Measurements from ENCODE around the gene LRWD1. TPM values are rescaled to one million over a fixed set of nuclear protein-coding genes. Genes with fewer than 3 reads are reported as not detected.
"Not testable (repeated sequence)": the region's sequence is repeated elsewhere in the genome, so short reads cannot be mapped to it uniquely, and the experiment has no call there.

Gene LRWD1
- total RNA-seq, 1 donor from 2014 or later: 12.9 TPM

DNA sequence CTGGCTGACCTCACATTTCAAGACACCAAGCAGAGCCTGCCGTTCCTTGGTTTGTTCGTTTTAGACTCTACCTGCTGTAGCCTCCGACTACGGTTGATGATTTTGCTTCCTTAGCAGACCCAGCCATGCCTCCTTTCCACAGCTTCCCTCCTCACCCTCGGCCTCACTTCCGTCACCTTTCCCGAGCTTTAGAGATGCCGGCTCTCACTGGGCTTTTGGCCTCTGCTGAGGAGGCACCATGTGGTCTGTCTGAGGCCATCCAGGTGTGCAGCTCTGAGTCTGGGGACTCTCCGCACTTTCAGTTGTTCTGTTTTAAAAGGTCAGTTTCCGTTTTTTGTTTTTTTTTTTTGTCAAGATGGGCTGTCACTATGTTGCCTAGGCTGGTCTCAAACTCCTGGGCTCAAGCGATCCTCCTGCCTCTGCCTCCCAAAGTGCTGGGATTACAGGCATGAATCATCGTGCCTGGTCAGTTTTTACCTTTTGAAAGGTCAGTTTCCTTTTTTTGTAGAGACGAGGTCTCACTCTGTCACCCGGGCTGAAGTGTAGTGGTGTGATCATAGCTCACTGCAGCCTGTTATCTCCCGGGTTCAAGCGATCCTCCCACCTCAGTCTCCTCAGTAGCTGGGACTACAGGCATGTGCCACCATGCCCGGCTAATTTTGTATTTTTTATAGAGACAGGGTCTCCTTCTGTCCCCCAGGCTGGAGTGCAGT, 19.7 kb upstream of the LRWD1 start:
- no peak for DNase-seq

DNA sequence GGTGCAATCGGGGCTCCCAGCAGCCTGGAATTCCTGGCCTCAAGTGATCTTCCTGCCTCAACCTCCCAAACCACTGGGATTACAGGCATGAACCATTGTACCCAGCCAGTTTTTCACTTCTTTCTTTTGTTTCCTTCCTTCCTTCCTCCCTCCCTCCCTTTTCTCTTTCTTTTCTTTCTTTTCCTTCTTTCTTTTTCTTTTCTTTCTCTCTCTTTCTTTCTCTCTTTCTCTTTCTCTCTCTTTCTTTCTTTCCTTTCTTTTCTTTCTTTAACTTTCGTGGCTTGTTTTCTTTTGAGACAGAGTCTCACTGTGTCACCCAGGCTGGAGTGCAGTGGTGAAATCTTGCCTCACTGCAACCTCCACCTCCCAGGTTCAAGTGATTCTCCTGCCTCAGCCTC, 19.1 kb upstream of the LRWD1 start:
- DNase-seq: no peak

DNA sequence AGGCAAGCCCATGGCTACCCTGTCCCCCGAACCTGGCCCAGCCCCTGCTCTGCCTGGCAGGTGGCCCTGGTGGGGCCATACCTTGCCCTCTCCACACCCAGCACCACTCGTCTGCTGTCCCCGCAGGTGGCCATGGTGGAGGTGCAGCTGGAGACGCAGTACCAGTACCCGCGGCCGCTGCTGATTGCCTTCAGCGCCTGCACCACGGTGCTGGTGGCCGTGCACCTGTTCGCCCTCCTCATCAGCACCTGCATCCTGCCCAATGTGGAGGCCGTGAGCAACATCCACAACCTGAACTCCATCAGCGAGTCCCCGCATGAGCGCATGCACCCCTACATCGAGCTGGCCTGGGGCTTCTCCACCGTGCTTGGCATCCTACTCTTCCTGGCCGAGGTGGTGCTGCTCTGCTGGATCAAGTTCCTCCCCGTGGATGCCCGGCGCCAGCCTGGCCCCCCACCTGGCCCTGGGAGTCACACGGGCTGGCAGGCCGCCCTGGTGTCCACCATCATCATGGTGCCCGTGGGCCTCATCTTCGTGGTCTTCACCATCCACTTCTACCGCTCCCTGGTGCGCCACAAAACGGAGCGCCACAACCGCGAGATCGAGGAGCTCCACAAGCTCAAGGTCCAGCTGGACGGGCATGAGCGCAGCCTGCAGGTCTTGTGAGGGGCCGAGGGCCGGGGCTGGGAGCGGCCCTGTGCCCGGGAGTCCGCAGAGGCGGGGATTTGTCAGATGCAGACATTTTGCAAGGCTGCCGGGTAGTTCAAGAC, 18.2 kb upstream of the LRWD1 start:
- DNase-seq: no peak

GRCh38 chr7:102447311-102447710, 17.5 kb upstream of the LRWD1 start:
- no peak for DNase-seq

DNA sequence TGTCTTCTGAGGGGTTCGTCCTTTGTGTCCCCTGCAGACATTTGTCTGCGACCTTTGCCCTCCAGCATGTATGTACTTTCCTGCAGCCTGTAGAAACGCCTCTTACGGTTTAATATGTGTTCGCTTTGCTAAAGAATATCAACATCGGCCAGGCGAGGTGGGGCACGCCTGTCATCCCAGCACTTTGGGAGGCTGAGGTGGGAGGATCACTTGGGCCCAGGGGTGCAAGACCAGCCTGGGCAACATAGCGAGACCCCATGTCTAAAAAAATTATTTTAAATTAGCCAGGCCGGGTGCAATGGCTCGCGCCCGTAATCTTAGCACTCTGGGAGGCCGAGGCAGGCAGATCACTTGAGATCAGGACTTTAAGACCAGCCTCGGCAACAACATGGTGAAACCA, 15.6 kb upstream of the LRWD1 start:
- no peak for DNase-seq

- no peak for DNase-seq
Measured at GRCh38 chr7:102450242-102450641, 14.5 kb upstream of the LRWD1 start.

GRCh38 chr7:102451371-102452054, 13.3 kb upstream of the LRWD1 start:
- DNase-seq: no peak

GRCh38 chr7:102452451-102452850, 12.3 kb upstream of the LRWD1 start:
- DNase-seq: no peak

DNA sequence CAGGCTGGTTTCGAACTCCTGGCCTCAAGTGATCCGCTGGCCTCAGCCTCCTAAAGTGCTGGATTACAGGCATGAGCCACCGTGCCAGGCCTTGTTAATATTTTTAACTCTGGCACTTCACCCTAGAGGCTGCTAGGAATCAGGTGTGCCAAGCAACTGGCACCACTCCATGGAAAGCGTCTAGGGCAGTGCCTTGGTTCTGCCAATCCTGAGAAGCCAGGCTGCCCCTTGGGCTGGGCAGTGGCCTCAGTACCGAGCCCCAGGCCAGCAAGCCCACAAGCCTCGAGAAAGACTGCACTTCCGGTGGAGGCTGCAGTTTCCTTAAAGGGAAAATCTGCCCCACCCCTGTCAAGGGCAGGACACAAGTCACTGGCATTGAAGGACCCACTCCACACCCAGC, 11.5 kb upstream of the LRWD1 start:
- DNase-seq: no peak

- no peak for DNase-seq
Measured at GRCh38 chr7:102454468-102454867, 10.3 kb upstream of the LRWD1 start.

- DNase-seq: not testable (repeated sequence)
Measured at GRCh38 chr7:102454932-102455331, 9.9 kb upstream of the LRWD1 start.

DNA sequence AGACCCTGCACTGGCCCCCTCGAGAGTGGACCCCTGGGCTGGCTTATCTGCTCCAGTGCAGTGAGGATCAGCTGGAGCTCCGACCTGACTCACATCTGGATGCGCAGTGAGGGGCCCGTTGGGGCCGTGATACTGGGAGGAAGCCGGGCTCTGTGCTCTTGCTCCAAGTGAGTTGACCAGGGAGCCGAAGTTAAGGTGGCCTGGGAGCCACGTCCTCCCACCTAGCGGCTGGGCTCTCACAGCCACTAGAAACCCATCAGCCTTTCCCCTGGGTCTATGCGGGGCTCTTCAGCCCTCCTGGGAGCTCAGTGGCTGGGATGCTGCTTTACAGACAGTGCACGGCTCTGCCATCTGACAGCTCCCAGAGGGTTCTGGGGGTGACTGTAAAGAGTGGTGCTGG, 9.2 kb upstream of the LRWD1 start:
- DNase-seq: no peak

DNA sequence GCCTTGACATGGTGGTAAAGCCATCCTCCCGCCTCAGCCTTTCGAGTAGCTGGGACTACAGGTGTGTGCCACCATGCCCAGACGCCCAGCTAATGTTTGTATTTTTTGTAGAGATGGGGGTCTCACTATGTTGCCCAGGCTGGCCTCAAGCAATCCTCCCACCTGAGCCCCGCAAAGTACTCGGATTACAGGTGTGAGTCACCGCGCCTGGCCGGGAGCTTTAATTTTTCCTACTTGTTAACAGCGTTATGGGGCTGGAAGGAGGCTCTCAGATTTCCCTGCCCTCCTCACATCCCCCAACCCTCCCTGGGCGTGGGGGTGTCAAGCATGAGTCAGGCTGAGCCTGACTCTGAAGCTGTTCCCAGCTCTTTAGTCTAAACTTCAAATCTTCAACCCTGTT, 8.5 kb upstream of the LRWD1 start:
- no peak for DNase-seq

- DNase-seq: no peak
Measured at GRCh38 chr7:102457352-102457924, 7.3 kb upstream of the LRWD1 start.

DNA sequence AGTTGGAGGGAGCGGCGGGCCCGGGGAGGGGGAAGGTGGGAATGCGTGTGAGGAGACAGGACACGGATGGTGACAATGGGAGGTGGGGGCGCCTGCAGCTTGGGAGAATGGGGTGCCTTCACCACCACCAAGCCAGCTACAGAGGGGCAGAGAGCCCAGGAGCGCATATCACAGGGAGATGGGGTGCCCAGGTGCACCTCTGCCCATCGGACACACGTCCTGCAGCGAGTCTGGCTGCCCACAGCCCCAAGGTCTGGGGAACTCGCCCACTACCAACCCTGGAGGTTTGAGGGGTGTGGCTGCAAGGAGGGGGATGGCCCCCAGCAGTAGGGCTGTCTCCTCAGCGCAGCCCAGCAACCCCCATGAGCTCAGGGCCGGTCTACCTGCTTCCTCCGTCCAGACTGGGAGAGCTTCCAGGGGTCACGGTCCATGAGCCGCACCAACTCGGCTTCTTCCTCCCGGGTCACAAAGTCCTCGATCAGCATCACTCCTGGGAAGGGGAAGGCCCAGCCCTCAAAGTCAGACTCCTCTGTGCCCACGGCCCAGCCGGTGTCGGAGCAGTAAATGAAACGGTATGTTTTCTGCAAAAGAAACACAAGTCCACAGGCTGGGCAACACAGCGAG, 5.5 kb upstream of the LRWD1 start:
- DNase-seq: no peak

DNA sequence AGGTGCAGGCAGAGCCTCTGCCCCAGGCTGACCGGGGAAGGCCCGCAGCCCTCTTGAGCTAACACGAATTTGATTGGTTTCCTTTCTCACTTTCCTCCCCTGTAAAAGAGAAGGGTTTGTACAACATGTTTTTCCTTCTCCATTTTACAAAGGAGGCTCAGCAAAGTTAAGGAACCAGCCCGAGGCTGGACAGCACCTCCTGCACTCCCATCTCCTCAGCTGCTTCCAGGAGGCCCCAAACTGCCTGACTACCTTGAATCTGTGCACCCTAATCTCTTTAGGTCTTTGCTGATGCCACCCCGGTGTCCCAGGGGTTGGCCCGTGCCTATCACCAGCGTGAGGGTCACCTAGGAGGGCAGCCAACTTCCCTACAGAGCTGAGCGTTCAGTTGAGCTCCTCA, 4.3 kb upstream of the LRWD1 start:
- DNase-seq: no peak

- DNase-seq: no peak
Measured at GRCh38 chr7:102463841-102464576, 775 bp upstream of the LRWD1 start.

GRCh38 chr7:102466097-102466496, 1.3 kb downstream of the LRWD1 start:
- no peak for DNase-seq

- no peak for DNase-seq
Measured at GRCh38 chr7:102467581-102468477, 3.0 kb downstream of the LRWD1 start.

- DNase-seq: no peak
Measured at GRCh38 chr7:102468478-102469350, 3.9 kb downstream of the LRWD1 start.

All from tongue (tissue), 2 donors.